ENCODE data around the gene IFRD1. TPM values are rescaled to one million over a fixed set of nuclear protein-coding genes. Genes with fewer than 3 reads are reported as not detected.

IFRD1 gene
- total RNA-seq, 4 donors from 2014 or later: 29.6 to 37.3 (median 32.1) TPM

- TF ChIP-seq POLR2A (IDR thresholded peaks at IDR 0.05) (no peak), CTCF (IDR thresholded peaks at IDR 0.05) (no peak)
- intact Hi-C loops (cut with DNase I; ENCODE audit: low total_unique reads): no loop called here
- peak in 1 of 2 donors; percentile 79 for DNase-seq (ENCODE audit: low spot score in 2 of 2)
- H3K4me3 ChIP-seq (ENCODE audit: low read depth, poor library complexity, severe bottlenecking): no peak overlapping the region
Observed at GRCh38 chr7:112462236-112462635, 12.0 kb downstream of the IFRD1 start.

DNA sequence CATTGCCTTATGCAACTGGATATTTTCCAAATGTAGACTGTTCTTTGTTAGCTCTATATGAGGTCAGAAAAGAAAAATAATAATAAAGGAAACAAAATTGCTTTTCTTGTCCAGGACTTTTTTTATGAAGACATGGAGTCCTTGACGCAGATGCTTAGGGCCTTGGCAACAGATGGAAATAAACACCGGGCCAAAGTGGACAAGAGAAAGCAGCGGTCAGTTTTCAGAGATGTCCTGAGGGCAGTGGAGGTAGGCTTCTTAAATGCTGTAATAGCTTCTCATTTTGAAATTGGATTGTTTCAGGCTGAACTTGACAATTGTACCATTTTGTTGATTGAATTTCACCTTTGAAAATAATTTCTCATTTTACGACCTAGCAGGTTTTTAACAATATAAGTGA is 17.6 kb downstream of the IFRD1 start:
- DNase-seq (ENCODE audit: low spot score in 2 of 2): no peak
- intact Hi-C loops (cut with DNase I; ENCODE audit: low total_unique reads): no loop called here
- whole genome bisulfite sequencing, 2 donors: 83 to 94% methylated on average over 4 of the region's 4 CpGs
- TF ChIP-seq POLR2A (IDR thresholded peaks at IDR 0.05) (no peak), CTCF (IDR thresholded peaks at IDR 0.05) (no peak)
- H3K4me3 ChIP-seq (ENCODE audit: low read depth, poor library complexity, severe bottlenecking): no peak overlapping the region

GRCh38 chr7:112470194-112470593 is 19.9 kb downstream of the IFRD1 start:
- DNase-seq (ENCODE audit: low spot score in 2 of 2): no peak
- TF ChIP-seq POLR2A (IDR thresholded peaks at IDR 0.05) (no peak), CTCF (IDR thresholded peaks at IDR 0.05) (no peak)
- H3K4me3 ChIP-seq (ENCODE audit: low read depth, poor library complexity, severe bottlenecking): no peak overlapping the region
- 73 to 88% methylated on average over 4 of the region's 4 CpGs for WGBS, 2 donors
- intact Hi-C loops (cut with DNase I; ENCODE audit: low total_unique reads): no loop called here

DNA sequence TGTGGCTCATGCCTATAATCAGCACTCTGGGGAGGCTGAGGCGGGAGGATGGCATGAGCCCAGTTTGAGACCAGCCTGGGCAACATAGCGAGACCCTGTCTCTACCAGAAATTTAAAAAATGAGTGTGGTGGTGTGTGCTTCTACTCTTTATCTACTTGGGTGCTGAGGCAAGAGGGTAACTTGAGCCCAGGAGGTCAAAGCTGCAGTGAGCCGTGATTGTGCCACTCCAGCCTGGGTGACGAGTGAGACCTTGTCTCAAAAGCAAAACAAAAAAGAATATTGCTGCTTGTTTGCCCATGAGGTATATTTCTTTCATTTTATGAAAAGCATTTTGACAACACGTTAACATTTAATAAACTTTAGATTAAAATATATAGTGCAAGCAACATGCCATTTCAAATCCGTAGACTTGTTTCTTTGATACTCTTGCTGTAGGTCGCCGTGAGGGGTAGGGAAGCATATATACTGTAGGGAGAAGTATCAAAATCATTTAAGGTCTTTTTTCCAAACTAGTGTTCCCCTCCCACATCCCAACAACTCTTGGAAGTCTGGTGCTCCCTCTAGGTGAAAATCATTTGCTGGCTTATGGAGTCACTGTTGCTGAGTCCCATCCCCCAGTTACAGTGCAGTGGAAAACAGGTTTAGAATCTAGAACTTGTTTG is 26.3 kb downstream of the IFRD1 start:
- 92 to 96% methylated on average over 8 of the region's 8 CpGs for WGBS, 2 donors

DNA sequence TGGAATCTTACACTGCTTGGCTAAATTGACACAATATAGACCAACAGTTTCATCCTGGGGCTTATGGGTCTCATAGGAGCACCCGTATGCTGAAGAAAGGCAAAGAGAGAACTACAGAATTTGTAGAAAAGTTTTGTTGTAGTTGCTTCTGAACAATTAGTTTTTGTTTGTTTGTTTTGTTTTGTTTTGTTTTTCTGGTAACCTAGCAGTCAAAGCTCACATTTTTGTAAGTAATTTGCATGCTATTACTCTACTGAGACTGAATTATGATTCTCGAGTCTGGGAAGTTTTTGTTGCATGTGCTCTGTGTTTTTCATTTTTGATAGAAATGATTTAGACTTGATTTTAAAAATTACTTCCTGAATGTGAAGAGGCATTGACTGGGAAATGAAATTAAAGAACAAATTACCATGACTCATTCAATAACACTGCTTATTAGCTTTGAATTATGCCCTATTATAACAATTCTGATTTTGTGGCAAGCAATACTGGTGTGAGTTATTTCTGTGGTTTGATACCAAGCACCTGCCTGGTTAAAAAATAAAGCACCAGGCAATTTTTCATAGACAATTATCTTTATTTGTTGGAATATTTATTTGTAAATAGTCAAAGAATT is 31.0 kb downstream of the IFRD1 start:
- H3K4me3 ChIP-seq (ENCODE audit: low read depth, poor library complexity, severe bottlenecking): no peak overlapping the region
- no peak for DNase-seq (ENCODE audit: low spot score in 2 of 2)
- 39 to 47% methylated on average over 2 of the region's 2 CpGs for WGBS, 2 donors
- intact Hi-C loops (cut with DNase I; ENCODE audit: low total_unique reads): no loop called here
- TF ChIP-seq CTCF (IDR thresholded peaks at IDR 0.05): no peak
- no peak for TF ChIP-seq POLR2A (IDR thresholded peaks at IDR 0.05)

More for the DNA sequence above, 26.3 kb downstream of the IFRD1 start:
- no peak overlapping the region for H3K4me3 ChIP-seq (ENCODE audit: low read depth, poor library complexity, severe bottlenecking)
- no peak for DNase-seq (ENCODE audit: low spot score in 2 of 2)
- TF ChIP-seq CTCF (IDR thresholded peaks at IDR 0.05): no peak
- TF ChIP-seq POLR2A (IDR thresholded peaks at IDR 0.05): no peak
- intact Hi-C loops (cut with DNase I; ENCODE audit: low total_unique reads): no loop called here
